Brain microvascular endothelial cell (primary cell): ENCODE results near the gene NAT16.
"Not testable (repeated sequence)": the region's sequence is repeated elsewhere in the genome, so short reads cannot be mapped to it uniquely, and the experiment has no call there.

ENCODE experiments used
- DNase-seq: peaks from one replicate; pipeline ENCODE4 v3.0.0-alpha.2; 2020
- H3K27ac ChIP-seq: fragments of 250-450 bp; sonication (Bioruptor Pico); 2 replicates; pipeline ENCODE4 v1.5.1; 2020; ENCODE audit warnings: mild to moderate bottlenecking, moderate library complexity
- H3K27me3 ChIP-seq: fragments of 250-450 bp; sonication (Bioruptor Pico); replicated peaks from 2 replicates; pipeline ENCODE4 v1.5.1; 2020; ENCODE audit warnings: mild to moderate bottlenecking
- H3K36me3 ChIP-seq: fragments of 250-450 bp; sonication (Bioruptor Pico); replicated peaks from 2 replicates; pipeline ENCODE4 v1.5.1; 2020; ENCODE audit warnings: mild to moderate bottlenecking
- H3K4me3 ChIP-seq: 2 replicates; pipeline ENCODE4 v1.5.1; 2011; ENCODE audit warnings: low read depth, mild to moderate bottlenecking, control low read depth, low read length, moderate library complexity
- CTCF ChIP-seq: IDR thresholded peaks from 2 replicates; pipeline ENCODE4 v1.5.1; 2011; ENCODE audit warnings: low read depth, mild to moderate bottlenecking, moderate library complexity, low read length, control low read depth, inconsistent platforms; ENCODE audit errors: missing control alignments
- in situ Hi-C: cut with HindIII; loops from 2 replicates; pipeline ENCODE4 v1.10.0; 2017; ENCODE audit warnings: low sequenced_read_pairs, low pct_ligation_motif_present

The NAT16 gene

GRCh38 chr7:101200504-101200861 is 20.4 kb upstream of the NAT16 start:
- peaks cover 18% of the 10 kb centered on the region for H3K27me3 ChIP-seq
- no peak overlapping the region for H3K27ac ChIP-seq
- H3K36me3 ChIP-seq: no peaks in the 10 kb centered on the region
- no peak for TF ChIP-seq CTCF
- no peak overlapping the region for H3K4me3 ChIP-seq
- in situ Hi-C loops: no loop called here
- DNase-seq: no peak

- H3K27ac ChIP-seq, H3K36me3 ChIP-seq, DNase-seq, in situ Hi-C loops, H3K4me3 ChIP-seq: not testable (repeated sequence)
- peaks cover 18% of the 10 kb centered on the region for H3K27me3 ChIP-seq
These were observed 19.4 kb upstream of the NAT16 start for GRCh38 chr7:101199522-101199921.

- Histone ChIP-seq H3K27me3 (peaks cover 18% of the 10 kb centered on the region), H3K27ac (no peak overlapping the region), H3K36me3 (no peaks in the 10 kb centered on the region), H3K4me3 (no peak overlapping the region)
- no peak for TF ChIP-seq CTCF
- in situ Hi-C loops: no loop called here
- DNase-seq: no peak
These were observed 18.4 kb upstream of the NAT16 start for GRCh38 chr7:101198476-101198875.

- DNase-seq: no peak
- Histone ChIP-seq H3K27ac (no peak overlapping the region), H3K27me3 (peaks cover 18% of the 10 kb centered on the region), H3K4me3 (no peak overlapping the region), H3K36me3 (no peaks in the 10 kb centered on the region)
- TF ChIP-seq CTCF: no peak
- in situ Hi-C loops: no loop called here
These were observed 17.9 kb upstream of the NAT16 start for GRCh38 chr7:101197991-101198390.

GRCh38 chr7:101195884-101196283 is 15.8 kb upstream of the NAT16 start:
- TF ChIP-seq CTCF: no peak
- H3K27ac ChIP-seq: no peak overlapping the region
- DNase-seq: no peak
- H3K36me3 ChIP-seq: no peaks in the 10 kb centered on the region
- in situ Hi-C loops: no loop called here
- no peak overlapping the region for H3K4me3 ChIP-seq
- H3K27me3 ChIP-seq: peaks cover 4% of the 10 kb centered on the region

- in situ Hi-C loops: no loop called here
- Histone ChIP-seq H3K36me3 (no peaks in the 10 kb centered on the region), H3K27ac (no peak overlapping the region), H3K27me3 (no peaks in the 10 kb centered on the region), H3K4me3 (no peak overlapping the region)
- no peak for TF ChIP-seq CTCF
- DNase-seq: no peak
These were observed 9.0 kb upstream of the NAT16 start for GRCh38 chr7:101189109-101189508.
